ENCODE measurements around the gene KCND3.
A peak's percentile ranks its signal among the peaks of the same experiment; 100 is the strongest.

Gene KCND3

DNA sequence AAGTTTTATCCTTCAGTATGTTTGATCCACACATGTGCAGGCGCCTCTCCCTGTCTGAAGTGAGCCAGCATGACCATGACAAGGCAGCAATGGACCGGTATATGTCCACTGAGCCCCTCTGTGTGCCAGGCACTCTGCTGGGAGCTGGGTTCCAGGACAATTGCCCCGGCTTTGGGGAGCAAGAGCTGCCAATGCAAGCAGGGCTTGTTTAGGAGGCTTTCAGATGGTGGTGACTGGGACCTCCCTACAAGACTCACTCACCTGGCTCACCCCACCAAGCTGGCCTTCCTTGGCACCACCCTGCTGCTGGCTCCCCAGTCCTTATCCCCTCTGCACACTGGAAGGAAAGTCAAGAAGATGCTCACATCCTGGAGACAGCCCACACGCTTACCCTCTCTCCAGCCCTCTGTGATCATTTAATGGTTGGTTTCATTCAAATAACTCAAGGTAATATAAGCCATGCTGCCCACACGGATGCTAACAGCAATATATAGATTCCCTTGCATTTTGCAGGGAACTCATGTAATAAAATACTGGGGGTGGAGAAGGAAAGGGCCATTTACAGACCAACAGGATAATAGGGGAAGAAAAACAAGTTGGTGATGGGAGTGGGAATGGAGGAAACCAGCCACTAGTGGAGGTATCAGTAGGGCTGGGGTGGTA, 23.6 kb downstream of the KCND3 start:
- no peaks in the 10 kb centered on the region for H3K9me3 ChIP-seq (ENCODE audit: control insufficient read depth, insufficient read depth, low read depth, low read length)
- H3K27ac ChIP-seq (ENCODE audit: extremely low read depth, low read depth, low read length): no peak overlapping the region
- TF ChIP-seq OVOL3 (tag by site-specific recombination; IDR thresholded peaks at IDR 0.05): no peak
- no peak for TF ChIP-seq ZNF24 (tag by site-specific recombination; IDR thresholded peaks at IDR 0.05)
- TF ChIP-seq EGR2 (tag by site-specific recombination; IDR thresholded peaks at IDR 0.05; ENCODE audit: low read depth): peak; percentile 90
- peak; percentile 74 for TF ChIP-seq ZFHX2 (tag by site-specific recombination; conservative IDR thresholded peaks at IDR 0.05)
- TF ChIP-seq, protein P1, sequence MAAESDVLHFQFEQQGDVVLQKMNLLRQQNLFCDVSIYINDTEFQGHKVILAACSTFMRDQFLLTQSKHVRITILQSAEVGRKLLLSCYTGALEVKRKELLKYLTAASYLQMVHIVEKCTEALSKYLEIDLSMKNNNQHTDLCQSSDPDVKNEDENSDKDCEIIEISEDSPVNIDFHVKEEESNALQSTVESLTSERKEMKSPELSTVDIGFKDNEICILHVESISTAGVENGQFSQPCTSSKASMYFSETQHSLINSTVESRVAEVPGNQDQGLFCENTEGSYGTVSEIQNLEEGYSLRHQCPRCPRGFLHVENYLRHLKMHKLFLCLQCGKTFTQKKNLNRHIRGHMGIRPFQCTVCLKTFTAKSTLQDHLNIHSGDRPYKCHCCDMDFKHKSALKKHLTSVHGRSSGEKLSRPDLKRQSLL (tag by site-specific recombination; IDR thresholded peaks at IDR 0.05): no peak
- no peaks in the 10 kb centered on the region for H3K4me1 ChIP-seq (ENCODE audit: control insufficient read depth, insufficient read depth, low read length)
- no peaks in the 10 kb centered on the region for H3K36me3 ChIP-seq (ENCODE audit: control insufficient read depth in 2 of 2, insufficient read depth in 1 of 2, low read length in 2 of 2)
- ChIA-PET CTCF (no interaction called here), POLR2A (no interaction called here)
- H3K4me3 ChIP-seq (ENCODE audit: low read depth, low read length): no peak overlapping the region

DNA sequence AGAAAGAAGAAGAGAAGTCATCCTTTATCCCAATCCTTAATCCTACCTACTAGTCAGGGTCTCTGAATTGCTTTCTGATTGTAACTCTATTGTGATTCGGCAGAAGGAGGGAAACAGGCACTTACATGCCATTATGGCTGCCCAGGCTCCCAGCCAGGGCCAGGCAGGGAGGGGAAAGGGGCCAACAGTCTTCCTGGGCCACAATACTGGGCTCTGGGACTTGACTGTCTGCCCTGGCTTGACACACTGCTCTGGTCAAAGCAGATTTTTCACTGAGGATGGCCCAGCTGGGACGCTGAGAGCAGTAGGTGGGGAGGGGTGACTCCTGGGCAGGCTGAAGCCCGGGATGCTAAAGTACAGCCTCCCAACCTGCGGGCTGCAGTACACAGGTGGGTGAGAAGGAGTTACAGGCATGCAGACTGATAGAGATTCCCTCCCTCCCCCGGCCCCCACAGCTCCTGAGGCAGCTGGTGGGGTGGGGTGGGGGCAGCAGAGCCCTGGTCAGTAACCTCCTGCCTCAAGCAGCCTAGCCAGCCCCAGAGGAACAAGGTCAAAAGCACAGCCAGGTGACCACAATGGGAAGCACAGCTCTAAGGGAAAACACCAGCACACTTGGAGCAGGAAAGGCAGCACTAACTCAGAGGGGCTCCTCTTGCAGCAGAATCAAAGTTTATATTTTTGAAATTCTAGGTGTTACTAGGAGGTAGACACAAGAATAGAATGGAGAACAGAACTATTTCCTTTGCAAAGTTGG, 25.3 kb downstream of the KCND3 start:
- no peaks in the 10 kb centered on the region for H3K4me1 ChIP-seq (ENCODE audit: control insufficient read depth, insufficient read depth, low read length)
- H3K9me3 ChIP-seq (ENCODE audit: control insufficient read depth, insufficient read depth, low read depth, low read length): no peaks in the 10 kb centered on the region
- POLR2A ChIA-PET: no interaction called here
- CTCF ChIA-PET: no interaction called here
- H3K36me3 ChIP-seq (ENCODE audit: control insufficient read depth in 2 of 2, insufficient read depth in 1 of 2, low read length in 2 of 2): no peaks in the 10 kb centered on the region
- no peak overlapping the region for H3K4me3 ChIP-seq (ENCODE audit: low read depth, low read length)
- H3K27ac ChIP-seq (ENCODE audit: extremely low read depth, low read depth, low read length): no peak overlapping the region
- TF ChIP-seq ZNF843 (tag by site-specific recombination; IDR thresholded peaks at IDR 0.05) (no peak), ZNF174 (tag by site-specific recombination; IDR thresholded peaks at IDR 0.05) (no peak), ZNF433 (tag by site-specific recombination; IDR thresholded peaks at IDR 0.05; ENCODE audit: low read depth) (no peak), GLIS1 (tag by site-specific recombination; IDR thresholded peaks at IDR 0.05) (no peak), ZFHX2 (tag by site-specific recombination; conservative IDR thresholded peaks at IDR 0.05) (no peak), BCL11B (tag by site-specific recombination; IDR thresholded peaks at IDR 0.05; ENCODE audit: low read depth) (no peak), SP3 (tag by site-specific recombination; IDR thresholded peaks at IDR 0.05) (no peak), ZNF621 (tag by site-specific recombination; IDR thresholded peaks at IDR 0.05) (no peak), ZIC2 (tag by site-specific recombination; IDR thresholded peaks at IDR 0.05) (no peak)
- TF ChIP-seq, protein P2, sequence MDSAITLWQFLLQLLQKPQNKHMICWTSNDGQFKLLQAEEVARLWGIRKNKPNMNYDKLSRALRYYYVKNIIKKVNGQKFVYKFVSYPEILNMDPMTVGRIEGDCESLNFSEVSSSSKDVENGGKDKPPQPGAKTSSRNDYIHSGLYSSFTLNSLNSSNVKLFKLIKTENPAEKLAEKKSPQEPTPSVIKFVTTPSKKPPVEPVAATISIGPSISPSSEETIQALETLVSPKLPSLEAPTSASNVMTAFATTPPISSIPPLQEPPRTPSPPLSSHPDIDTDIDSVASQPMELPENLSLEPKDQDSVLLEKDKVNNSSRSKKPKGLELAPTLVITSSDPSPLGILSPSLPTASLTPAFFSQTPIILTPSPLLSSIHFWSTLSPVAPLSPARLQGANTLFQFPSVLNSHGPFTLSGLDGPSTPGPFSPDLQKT (IDR thresholded peaks at IDR 0.05; ENCODE audit: borderline replicate concordance, low read depth, low read length): no peak
- TF ChIP-seq, protein P3, sequence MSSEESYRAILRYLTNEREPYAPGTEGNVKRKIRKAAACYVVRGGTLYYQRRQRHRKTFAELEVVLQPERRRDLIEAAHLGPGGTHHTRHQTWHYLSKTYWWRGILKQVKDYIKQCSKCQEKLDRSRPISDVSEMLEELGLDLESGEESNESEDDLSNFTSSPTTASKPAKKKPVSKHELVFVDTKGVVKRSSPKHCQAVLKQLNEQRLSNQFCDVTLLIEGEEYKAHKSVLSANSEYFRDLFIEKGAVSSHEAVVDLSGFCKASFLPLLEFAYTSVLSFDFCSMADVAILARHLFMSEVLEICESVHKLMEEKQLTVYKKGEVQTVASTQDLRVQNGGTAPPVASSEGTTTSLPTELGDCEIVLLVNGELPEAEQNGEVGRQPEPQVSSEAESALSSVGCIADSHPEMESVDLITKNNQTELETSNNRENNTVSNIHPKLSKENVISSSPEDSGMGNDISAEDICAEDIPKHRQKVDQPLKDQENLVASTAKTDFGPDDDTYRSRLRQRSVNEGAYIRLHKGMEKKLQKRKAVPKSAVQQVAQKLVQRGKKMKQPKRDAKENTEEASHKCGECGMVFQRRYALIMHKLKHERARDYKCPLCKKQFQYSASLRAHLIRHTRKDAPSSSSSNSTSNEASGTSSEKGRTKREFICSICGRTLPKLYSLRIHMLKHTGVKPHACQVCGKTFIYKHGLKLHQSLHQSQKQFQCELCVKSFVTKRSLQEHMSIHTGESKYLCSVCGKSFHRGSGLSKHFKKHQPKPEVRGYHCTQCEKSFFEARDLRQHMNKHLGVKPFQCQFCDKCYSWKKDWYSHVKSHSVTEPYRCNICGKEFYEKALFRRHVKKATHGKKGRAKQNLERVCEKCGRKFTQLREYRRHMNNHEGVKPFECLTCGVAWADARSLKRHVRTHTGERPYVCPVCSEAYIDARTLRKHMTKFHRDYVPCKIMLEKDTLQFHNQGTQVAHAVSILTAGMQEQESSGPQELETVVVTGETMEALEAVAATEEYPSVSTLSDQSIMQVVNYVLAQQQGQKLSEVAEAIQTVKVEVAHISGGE (tag by site-specific recombination; conservative IDR thresholded peaks at IDR 0.05; ENCODE audit: low read depth): no peak
- TF ChIP-seq, protein P4, sequence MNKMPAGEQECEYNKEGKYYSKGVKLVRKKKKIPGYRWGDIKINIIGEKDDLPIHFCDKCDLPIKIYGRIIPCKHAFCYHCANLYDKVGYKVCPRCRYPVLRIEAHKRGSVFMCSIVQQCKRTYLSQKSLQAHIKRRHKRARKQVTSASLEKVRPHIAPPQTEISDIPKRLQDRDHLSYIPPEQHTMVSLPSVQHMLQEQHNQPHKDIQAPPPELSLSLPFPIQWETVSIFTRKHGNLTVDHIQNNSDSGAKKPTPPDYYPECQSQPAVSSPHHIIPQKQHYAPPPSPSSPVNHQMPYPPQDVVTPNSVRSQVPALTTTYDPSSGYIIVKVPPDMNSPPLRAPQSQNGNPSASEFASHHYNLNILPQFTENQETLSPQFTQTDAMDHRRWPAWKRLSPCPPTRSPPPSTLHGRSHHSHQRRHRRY (tag by site-specific recombination; IDR thresholded peaks at IDR 0.05): no peak
- TF ChIP-seq, protein P5, sequence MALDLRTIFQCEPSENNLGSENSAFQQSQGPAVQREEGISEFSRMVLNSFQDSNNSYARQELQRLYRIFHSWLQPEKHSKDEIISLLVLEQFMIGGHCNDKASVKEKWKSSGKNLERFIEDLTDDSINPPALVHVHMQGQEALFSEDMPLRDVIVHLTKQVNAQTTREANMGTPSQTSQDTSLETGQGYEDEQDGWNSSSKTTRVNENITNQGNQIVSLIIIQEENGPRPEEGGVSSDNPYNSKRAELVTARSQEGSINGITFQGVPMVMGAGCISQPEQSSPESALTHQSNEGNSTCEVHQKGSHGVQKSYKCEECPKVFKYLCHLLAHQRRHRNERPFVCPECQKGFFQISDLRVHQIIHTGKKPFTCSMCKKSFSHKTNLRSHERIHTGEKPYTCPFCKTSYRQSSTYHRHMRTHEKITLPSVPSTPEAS (tag by site-specific recombination; IDR thresholded peaks at IDR 0.05): no peak
- TF ChIP-seq, protein P6, sequence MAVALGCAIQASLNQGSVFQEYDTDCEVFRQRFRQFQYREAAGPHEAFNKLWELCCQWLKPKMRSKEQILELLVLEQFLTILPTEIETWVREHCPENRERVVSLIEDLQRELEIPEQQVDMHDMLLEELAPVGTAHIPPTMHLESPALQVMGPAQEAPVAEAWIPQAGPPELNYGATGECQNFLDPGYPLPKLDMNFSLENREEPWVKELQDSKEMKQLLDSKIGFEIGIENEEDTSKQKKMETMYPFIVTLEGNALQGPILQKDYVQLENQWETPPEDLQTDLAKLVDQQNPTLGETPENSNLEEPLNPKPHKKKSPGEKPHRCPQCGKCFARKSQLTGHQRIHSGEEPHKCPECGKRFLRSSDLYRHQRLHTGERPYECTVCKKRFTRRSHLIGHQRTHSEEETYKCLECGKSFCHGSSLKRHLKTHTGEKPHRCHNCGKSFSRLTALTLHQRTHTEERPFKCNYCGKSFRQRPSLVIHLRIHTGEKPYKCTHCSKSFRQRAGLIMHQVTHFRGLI (tag by site-specific recombination; IDR thresholded peaks at IDR 0.05): no peak
- TF ChIP-seq, protein P7, sequence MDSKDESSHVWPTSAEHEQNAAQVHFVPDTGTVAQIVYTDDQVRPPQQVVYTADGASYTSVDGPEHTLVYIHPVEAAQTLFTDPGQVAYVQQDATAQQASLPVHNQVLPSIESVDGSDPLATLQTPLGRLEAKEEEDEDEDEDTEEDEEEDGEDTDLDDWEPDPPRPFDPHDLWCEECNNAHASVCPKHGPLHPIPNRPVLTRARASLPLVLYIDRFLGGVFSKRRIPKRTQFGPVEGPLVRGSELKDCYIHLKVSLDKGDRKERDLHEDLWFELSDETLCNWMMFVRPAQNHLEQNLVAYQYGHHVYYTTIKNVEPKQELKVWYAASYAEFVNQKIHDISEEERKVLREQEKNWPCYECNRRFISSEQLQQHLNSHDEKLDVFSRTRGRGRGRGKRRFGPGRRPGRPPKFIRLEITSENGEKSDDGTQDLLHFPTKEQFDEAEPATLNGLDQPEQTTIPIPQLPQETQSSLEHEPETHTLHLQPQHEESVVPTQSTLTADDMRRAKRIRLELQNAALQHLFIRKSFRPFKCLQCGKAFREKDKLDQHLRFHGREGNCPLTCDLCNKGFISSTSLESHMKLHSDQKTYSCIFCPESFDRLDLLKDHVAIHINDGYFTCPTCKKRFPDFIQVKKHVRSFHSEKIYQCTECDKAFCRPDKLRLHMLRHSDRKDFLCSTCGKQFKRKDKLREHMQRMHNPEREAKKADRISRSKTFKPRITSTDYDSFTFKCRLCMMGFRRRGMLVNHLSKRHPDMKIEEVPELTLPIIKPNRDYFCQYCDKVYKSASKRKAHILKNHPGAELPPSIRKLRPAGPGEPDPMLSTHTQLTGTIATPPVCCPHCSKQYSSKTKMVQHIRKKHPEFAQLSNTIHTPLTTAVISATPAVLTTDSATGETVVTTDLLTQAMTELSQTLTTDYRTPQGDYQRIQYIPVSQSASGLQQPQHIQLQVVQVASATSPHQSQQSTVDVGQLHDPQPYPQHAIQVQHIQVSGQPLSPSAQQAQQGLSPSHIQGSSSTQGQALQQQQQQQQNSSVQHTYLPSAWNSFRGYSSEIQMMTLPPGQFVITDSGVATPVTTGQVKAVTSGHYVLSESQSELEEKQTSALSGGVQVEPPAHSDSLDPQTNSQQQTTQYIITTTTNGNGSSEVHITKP (tag by site-specific recombination; IDR thresholded peaks at IDR 0.05): no peak
